Midbrain (tissue), 1 donor: ENCODE measurements around the gene DYNLL2.
"Not testable (repeated sequence)": the region's sequence is repeated elsewhere in the genome, so short reads cannot be mapped to it uniquely, and the experiment has no call there.

Experiments used
- DNase-seq: peaks from one replicate; lab custom pipeline; 2025; lab: John Stamatoyannopoulos, UW

DYNLL2 gene

GRCh38 chr17:58073266-58073665 lies 10.0 kb upstream of the DYNLL2 start:
- not testable (repeated sequence) for DNase-seq

DNA sequence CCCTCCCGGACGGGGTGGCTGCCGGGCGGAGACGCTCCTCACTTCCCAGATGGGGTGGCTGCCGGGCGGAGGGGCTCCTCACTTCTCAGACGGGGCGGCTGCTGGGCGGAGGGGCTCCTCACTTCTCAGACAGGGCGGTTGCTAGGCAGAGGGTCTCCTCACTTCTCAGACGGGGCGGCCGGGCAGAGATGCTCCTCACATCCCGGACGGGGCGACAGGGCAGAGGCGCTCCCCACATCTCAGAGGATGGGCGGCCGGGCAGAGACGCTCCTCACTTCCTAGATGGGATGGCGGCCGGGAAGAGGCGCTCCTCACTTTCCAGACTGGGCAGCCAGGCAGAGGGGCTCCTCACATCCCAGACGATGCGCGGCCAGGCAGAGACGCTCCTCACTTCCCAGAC lies 8.8 kb upstream of the DYNLL2 start:
- DNase-seq: not testable (repeated sequence)

DNA sequence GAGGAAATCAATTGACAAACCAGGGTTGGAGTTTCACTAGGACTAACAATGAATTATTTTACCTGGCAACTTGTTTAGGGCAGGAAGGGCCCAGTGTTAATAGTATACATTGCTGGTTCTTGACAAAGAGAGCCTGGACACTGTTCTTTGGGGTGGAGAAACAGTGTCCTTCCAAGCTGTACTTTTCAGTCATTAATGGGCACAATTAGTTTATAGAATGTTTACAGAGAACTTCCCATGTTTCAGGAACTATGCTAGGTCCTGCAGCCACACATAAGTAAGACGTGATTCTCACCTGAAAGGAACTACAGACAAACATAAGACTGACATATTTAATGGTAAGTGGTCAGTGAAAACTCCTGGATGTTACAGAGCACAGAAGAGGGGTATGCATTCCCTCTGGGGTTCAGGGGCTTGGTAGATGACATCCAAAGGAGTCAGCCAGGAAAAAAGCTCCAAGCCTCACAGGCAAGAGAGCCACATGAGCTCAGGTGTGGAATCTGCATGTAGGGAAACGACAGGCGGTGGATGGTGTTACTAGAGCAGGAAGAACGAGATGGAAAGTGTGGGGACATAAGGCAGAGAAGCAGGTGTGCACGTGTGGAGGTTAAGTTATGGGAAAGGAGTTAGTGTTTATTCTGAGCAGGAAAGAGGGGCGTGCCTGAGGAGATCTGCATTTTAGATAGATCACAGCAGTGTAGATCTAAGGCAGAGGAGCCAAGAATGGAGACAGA lies 3.8 kb upstream of the DYNLL2 start:
- DNase-seq: no peak

DNA sequence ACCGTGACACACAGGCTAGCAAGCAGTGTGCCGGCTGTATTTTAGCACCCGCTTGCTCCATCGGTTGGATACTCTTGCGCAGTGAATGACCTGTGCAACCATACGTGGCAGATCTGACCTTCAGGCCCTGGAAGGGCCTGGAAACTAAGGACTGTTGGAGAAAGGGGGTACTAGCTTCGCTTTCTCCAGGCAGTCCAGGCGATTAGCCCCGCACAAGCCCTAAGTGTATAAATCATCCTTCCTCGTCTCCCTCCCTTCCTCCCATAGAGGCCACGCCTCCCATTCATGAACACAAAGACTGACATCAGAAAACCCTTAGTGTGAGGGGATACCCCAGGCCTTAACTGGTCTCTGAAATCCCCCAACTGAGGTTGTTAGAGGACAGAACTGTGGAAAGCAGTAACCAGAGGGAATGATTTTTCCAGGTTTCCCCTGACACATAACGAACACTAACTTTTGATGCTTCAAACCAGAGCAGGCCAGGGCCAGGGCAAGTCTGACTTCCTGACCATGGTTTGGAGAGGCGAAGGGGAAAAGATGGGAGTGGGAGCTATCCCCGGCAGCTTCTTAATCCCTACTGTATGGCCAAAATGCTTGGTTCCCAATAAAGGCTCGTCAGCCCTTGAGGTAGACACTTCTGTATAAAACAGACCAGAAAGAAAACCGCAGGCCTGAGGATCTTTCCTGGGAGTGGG lies 1.4 kb upstream of the DYNLL2 start:
- no peak for DNase-seq

DNA sequence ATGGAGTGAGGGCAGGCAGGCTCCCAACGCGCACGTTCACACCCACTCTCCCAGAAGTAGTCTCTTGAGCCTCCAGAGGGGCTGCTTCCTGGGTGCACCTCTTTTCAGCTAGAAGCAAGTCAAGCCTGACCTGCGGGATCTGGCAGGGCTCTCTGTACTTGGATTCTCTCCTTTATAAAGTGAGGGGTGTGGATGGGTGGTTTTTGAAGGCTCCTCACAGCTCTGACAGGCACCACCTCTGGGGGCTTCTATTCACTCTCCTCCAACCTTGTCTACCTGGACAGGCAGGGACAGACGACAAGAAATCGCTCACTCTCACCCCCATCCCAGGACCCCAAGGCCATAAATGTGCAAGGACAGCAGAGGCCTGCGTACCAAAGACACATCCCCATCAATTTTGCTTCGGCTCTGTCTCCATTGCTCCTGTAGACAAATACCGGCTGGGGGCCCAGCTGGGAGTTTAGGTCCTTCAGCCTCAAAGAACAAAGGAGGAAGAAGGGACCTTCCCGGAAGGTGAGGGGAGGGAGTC lies 814 bp upstream of the DYNLL2 start:
- DNase-seq: no peak

GRCh38 chr17:58083491-58084316 lies 485 bp downstream of the DYNLL2 start:
- peak; percentile 35 for DNase-seq

DNA sequence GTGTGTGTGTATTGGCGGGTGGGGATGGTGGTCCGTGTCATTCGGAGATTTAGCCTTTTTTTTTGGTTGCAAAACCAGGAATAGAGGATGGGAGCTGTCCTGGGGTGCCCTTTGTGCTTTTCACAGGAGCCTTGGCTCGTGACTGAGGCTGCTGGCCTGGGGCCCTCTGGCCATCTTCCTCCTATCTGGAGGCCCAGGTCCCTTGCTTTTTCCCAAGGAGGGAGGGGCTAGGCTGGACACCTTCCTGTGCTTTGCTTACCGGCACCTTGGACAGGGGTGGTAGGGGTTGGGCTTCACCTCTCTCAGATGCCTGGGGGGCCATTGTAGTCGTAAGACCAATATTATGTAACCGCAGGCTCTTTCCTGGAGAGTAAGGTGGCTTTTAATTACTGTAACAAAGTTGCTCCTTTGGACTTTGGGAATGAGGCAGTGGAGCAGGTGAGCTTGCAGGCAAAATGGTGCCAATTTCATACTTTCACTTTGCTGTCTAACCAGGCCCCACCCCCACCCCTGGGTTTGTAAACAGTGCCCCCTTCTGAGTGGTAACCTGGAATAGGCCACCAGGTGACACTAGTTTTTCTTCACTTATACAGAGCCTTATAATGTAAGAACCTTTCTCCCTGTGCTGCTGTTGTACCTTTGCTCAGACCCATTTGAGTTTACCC lies 1.2 kb downstream of the DYNLL2 start:
- DNase-seq: peak; percentile 43

- DNase-seq: no peak
Measured at GRCh38 chr17:58085039-58085715, 2.0 kb downstream of the DYNLL2 start.

DNA sequence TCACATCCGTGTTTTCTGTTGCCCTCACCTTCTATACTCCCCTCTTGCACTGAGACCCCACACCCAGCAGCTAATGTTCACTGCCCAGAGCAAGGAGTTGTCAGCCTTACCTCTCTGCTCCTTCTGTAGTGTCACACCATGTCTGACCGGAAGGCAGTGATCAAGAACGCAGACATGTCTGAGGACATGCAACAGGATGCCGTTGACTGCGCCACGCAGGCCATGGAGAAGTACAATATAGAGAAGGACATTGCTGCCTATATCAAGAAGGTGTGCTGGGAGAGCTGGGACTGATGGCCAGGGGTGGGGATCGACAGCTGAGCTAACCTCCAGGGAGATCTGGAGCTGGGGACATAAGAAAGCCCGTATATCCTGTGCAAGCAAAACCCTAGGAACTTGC lies 3.7 kb downstream of the DYNLL2 start:
- no peak for DNase-seq

DNA sequence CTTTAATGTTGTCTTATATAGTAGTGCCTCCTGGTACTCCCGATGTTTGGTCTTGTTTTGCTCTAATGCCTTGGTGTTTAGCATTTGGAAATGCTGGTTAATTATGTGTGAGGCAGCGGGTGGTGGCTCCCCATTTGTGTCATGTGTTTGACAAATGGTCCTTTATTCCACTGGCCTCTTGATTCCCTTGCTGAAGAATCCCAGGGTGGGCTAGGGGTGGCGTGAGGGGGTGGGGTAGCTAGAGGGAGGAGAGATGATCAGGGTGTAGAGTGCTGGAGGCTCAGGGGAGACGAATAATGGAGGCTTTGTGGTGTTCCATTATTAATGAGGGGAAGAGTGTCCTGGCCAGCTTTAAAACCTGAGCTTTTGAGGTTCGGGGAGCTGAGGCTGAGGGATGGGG lies 5.4 kb downstream of the DYNLL2 start:
- peak; percentile 36 for DNase-seq

DNA sequence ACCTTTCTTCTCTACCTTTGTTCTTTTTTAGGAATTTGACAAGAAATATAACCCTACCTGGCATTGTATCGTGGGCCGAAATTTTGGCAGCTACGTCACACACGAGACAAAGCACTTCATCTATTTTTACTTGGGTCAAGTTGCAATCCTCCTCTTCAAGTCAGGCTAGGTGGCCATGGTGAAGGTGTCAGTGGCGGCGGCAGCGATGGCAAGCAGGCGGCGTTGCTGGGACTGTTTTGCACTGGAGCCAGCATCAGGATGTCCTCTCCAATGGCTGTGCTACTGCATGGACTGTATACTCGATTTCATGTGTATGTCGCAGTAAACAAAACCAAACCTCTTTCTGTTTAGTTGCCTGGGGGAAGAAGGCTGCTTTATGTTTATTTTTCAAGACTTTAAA lies 5.9 kb downstream of the DYNLL2 start:
- no peak for DNase-seq

DNA sequence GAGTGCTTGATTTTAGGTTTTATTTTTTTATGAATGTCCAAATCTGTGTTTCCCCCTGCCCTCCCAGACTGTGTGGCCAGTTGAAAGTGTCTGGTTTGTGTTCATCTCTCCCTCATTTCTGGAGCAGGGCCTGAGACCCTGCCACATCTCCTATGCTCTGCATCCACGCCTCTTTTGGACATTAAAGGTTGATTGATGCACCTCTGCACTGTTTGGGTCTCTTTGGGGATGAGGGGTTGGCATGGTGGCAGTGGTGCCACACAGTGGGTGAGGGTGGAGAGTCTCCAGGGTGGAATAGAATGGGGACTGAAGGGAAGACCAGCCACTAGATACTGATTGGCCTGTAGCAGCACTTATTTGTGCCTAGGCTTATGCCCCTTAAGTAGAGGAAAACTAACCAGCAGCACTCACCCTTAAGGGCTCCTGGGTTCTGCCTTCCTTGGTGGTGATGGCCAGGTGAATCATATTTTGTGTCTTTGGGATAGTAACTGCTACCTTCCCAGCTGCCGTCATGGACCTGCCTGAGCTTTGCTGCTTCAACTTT lies 7.9 kb downstream of the DYNLL2 start:
- no peak for DNase-seq

- no peak for DNase-seq
Measured at GRCh38 chr17:58092101-58092796, 9.0 kb downstream of the DYNLL2 start.

GRCh38 chr17:58092797-58093385 lies 9.7 kb downstream of the DYNLL2 start:
- DNase-seq: no peak

- DNase-seq: no peak
Measured at GRCh38 chr17:58094118-58094517, 10.9 kb downstream of the DYNLL2 start.

GRCh38 chr17:58096892-58097291 lies 13.7 kb downstream of the DYNLL2 start:
- no peak for DNase-seq

DNA sequence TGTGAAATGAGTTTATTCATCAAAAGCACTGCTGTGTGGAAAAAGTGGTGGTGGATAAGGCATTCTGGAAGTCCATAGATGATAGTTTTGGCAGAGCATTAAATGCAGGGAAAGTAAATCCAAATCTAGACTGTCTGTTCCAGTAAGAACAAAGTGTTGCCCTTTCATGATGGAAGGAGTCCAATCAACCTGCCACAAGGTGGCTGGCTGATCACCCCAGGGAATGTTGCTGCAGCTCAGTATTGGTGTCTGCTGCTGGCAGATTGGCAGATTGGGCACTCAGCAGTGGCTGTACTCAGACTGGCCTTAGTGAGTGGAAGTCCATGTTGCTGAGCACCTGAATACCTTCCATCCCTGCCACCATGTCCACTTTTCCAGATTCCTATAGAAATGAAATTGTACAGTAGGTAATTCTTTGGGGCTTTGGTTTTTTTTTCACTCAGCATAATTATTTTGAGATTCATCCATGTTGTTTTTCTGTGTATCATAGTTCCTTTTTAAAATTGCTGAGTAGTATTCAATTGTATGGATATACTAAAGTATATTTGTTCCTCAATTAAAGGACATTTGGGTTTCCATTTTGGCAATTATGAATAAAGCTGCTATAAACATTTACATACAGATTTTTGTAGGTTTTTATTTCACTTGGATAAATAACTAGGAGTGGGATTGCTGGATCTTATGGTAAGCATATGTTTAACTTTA lies 14.3 kb downstream of the DYNLL2 start:
- DNase-seq: no peak

DNA sequence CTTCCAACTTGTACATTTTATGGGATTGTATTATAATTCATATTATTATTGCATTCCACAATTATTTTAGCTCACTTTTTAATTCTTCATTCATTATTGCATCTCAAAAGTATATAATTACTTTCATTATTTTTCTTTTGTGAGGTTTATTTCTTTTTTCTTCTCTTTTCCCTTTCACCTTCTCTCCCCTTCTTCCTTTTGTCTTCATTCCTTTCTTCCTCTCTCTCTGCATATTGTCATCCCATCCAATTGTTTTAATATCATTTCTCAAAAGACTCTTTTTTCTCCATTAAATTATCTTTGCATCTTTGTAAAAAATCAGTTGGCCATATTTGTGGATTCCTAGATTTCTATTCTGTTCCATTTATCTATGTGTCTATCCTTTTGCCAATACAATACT lies 17.3 kb downstream of the DYNLL2 start:
- DNase-seq: no peak

GRCh38 chr17:58101898-58102297 lies 18.7 kb downstream of the DYNLL2 start:
- not testable (repeated sequence) for DNase-seq
